CD14-positive monocyte (primary cell): ENCODE data around the gene OXLD1. TPM values are rescaled to one million over a fixed set of nuclear protein-coding genes. Genes with fewer than 3 reads are reported as not detected.
A peak's percentile ranks its signal among the peaks of the same experiment; 100 is the strongest.

Experiments used
- DNase-seq, 3 donors: peaks; one replicate each; pipeline ENCODE4 v3.0.0-alpha.2; 2011 to 2022
- H2AFZ ChIP-seq: 2 replicates; pipeline ENCODE4 v1.6.0; 2012; ENCODE audit warnings: mild to moderate bottlenecking, low read depth, low read length, inconsistent platforms; ENCODE audit not compliant: insufficient read depth, poor library complexity, severe bottlenecking
- H3K27ac ChIP-seq, 2 donors: 1 replicate in 1 of 2; 2 replicates in 1 of 2; pipeline ENCODE4 v1.5.1; 2012 to 2013; ENCODE audit warnings: low read length in 2 of 2, control low read depth in 1 of 2, inconsistent platforms in 1 of 2, low read depth in 1 of 2, mild to moderate bottlenecking in 1 of 2
- H3K27me3 ChIP-seq, 2 donors: one replicate each; pipeline versions ENCODE4 v1.6.0 to v1.6.1; 2011 to 2013; ENCODE audit warnings: low read length in 2 of 2; ENCODE audit not compliant: control insufficient read depth in 2 of 2, insufficient read depth in 2 of 2
- H3K36me3 ChIP-seq, 2 donors: replicated peaks in 1 of 2; 1 replicate in 1 of 2; 2 replicates in 1 of 2; pipeline versions ENCODE4 v1.5.1 to v1.6.1; 2012 to 2013; ENCODE audit warnings: low read length in 2 of 2, control low read depth in 1 of 2, inconsistent platforms in 1 of 2, mild to moderate bottlenecking in 1 of 2; ENCODE audit not compliant: insufficient read depth in 2 of 2, control insufficient read depth in 1 of 2
- H3K4me1 ChIP-seq, 2 donors: 1 replicate in 1 of 2; 2 replicates in 1 of 2; pipeline versions ENCODE4 v1.5.1 to v1.6.1; 2012 to 2013; ENCODE audit warnings: low read length in 2 of 2, control low read depth in 1 of 2, inconsistent platforms in 1 of 2, mild to moderate bottlenecking in 1 of 2, moderate library complexity in 1 of 2; ENCODE audit not compliant: insufficient read depth in 2 of 2, control insufficient read depth in 1 of 2
- H3K4me2 ChIP-seq: replicated peaks from 2 replicates; pipeline ENCODE3; 2012; ENCODE audit warnings: low read length, moderate library complexity, mild to moderate bottlenecking; ENCODE audit not compliant: poor library complexity, severe bottlenecking; ENCODE audit errors: extremely low read depth
- H3K4me3 ChIP-seq, 3 experiments: fragments of 200-600 bp in 1 of 3; sonication (generic) in 1 of 3; replicated peaks in 1 of 3; 1 replicate in 2 of 3; 2 replicates in 1 of 3; pipeline ENCODE4 v1.5.1; 2011 to 2013; ENCODE audit warnings: low read length in 3 of 3, mild to moderate bottlenecking in 3 of 3, control low read depth in 2 of 3, low read depth in 2 of 3, inconsistent platforms in 1 of 3, moderate library complexity in 1 of 3
- H3K79me2 ChIP-seq: 2 replicates; pipeline ENCODE4 v1.6.0; 2012; ENCODE audit warnings: mild to moderate bottlenecking, control low read depth, inconsistent platforms, low read length, moderate library complexity; ENCODE audit not compliant: insufficient read depth
- H3K9ac ChIP-seq: 2 replicates; pipeline ENCODE4 v1.6.0; 2017; ENCODE audit warnings: low read length, mild to moderate bottlenecking; ENCODE audit not compliant: insufficient read depth, poor library complexity, severe bottlenecking
- H3K9me3 ChIP-seq, 2 donors: replicated peaks in 1 of 2; 1 replicate in 1 of 2; 2 replicates in 1 of 2; pipeline versions ENCODE4 v1.5.1 to v1.6.1; 2012 to 2013; ENCODE audit warnings: low read length in 2 of 2, control low read depth in 1 of 2; ENCODE audit not compliant: control insufficient read depth in 1 of 2, insufficient read depth in 1 of 2
- H4K20me1 ChIP-seq: 2 replicates; pipeline ENCODE4 v1.6.0; 2012; ENCODE audit warnings: mild to moderate bottlenecking, low read length, control low read depth, moderate library complexity; ENCODE audit not compliant: insufficient read depth
- H3K27ac Mint-ChIP-seq, 7 donors: one replicate each; pipeline ENCODE4 v1.8.0; 2020; ENCODE audit warnings: mild to moderate bottlenecking in 7 of 7, mixed read lengths in 7 of 7, moderate library complexity in 6 of 7, inconsistent platforms in 2 of 7
- H3K27me3 Mint-ChIP-seq, 3 donors: one replicate each; pipeline ENCODE4 v1.8.0; 2021 to 2022; ENCODE audit warnings: low read depth in 3 of 3, mild to moderate bottlenecking in 3 of 3, mixed read lengths in 3 of 3, moderate library complexity in 3 of 3, inconsistent platforms in 1 of 3
- H3K36me3 Mint-ChIP-seq, 2 donors: one replicate each; pipeline ENCODE4 v1.8.0; 2020; ENCODE audit warnings: mixed read lengths in 2 of 2, inconsistent platforms in 1 of 2, mild to moderate bottlenecking in 1 of 2
- H3K4me1 Mint-ChIP-seq: one replicate; pipeline ENCODE4 v1.8.0; 2020; ENCODE audit warnings: mild to moderate bottlenecking, mixed read lengths
- H3K4me3 Mint-ChIP-seq, 2 donors: one replicate each; pipeline ENCODE4 v1.8.0; 2020; ENCODE audit warnings: mild to moderate bottlenecking in 2 of 2, mixed read lengths in 2 of 2, moderate library complexity in 1 of 2
- H3K9me3 Mint-ChIP-seq, 7 donors: one replicate each; pipeline ENCODE4 v1.8.0; 2020 to 2022; ENCODE audit warnings: mixed read lengths in 7 of 7, mild to moderate bottlenecking in 6 of 7, moderate library complexity in 6 of 7, inconsistent platforms in 2 of 7
- WGBS: methylation state at CpG from one replicate; pipeline ENCODE4 v1.1.5; 2013; ENCODE audit warnings: missing lambda C conversion rate; ENCODE audit not compliant: insufficient coverage; 5-methylcytosine and 5-hydroxymethylcytosine counted together
- intact Hi-C, 2 donors: fragments of 100-400 bp; cut with micrococcal nuclease; formaldehyde crosslinking; loops; one replicate each; pipeline versions ENCODE4 v1.15.0 to v1.15.1; 2023
- polyA plus RNA-seq, 3 donors: library from polyadenylated mRNA; depleted of rRNA in 1 of 3; unstranded in 2 of 3; stranded (reverse) in 1 of 3; fragments of 300-500 nt in 2 of 3; fragments of >200 nt in 1 of 3; fragmentation: Illumina TruSeq in 2 of 3; gene quantifications; 1 replicate in 2 of 3; 2 replicates in 1 of 3; pipeline ENCODE4 v1.2.3, GENCODE V29; 2012 to 2021
- TF ChIP-seq, protein P1 (sequence below): fragments of 200-600 bp; IDR thresholded peaks from one replicate; pipeline ENCODE4 v1.8.0; 2022; ENCODE audit warnings: antibody characterized with exemption, mild to moderate bottlenecking

OXLD1 gene
- polyA plus RNA-seq, 3 donors = 46.0 to 61.1 (median 51.8) TPM

- Histone ChIP-seq H3K27me3 (peaks cover 6 to 16% of the 10 kb centered on the region in 2 donors), H4K20me1 (no peaks in the 10 kb centered on the region), H3K36me3 (no peaks in the 10 kb centered on the region), H3K9ac (peak overlapping the region; percentile 70), H3K4me3 (peak overlapping the region; percentile 33 to 78 (median 59)), H3K79me2 (no peaks in the 10 kb centered on the region), H3K4me1 (peaks cover 19 to 26% of the 10 kb centered on the region in 2 donors), H3K9me3 (peaks cover 7 to 16% of the 10 kb centered on the region in 2 donors), H2AFZ (peak overlapping the region; percentile 97), H3K27ac (peak overlapping the region in 1 of 2 donors; percentile 53), H3K4me2 (peak overlapping the region; percentile 86)
- H3K4me1 Mint-ChIP-seq = peaks cover 21% of the 10 kb centered on the region
- peak overlapping the region in 5 of 7 donors; percentile 20 to 84 (median 37) for H3K27ac Mint-ChIP-seq
- under 1% methylated on average over 23 of the region's 27 CpGs for WGBS
- H3K36me3 Mint-ChIP-seq = peaks cover 2 to 6% of the 10 kb centered on the region in 2 donors
- TF ChIP-seq, protein P1, sequence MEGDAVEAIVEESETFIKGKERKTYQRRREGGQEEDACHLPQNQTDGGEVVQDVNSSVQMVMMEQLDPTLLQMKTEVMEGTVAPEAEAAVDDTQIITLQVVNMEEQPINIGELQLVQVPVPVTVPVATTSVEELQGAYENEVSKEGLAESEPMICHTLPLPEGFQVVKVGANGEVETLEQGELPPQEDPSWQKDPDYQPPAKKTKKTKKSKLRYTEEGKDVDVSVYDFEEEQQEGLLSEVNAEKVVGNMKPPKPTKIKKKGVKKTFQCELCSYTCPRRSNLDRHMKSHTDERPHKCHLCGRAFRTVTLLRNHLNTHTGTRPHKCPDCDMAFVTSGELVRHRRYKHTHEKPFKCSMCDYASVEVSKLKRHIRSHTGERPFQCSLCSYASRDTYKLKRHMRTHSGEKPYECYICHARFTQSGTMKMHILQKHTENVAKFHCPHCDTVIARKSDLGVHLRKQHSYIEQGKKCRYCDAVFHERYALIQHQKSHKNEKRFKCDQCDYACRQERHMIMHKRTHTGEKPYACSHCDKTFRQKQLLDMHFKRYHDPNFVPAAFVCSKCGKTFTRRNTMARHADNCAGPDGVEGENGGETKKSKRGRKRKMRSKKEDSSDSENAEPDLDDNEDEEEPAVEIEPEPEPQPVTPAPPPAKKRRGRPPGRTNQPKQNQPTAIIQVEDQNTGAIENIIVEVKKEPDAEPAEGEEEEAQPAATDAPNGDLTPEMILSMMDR = no peak
- peak in 1 of 3 donors; percentile 11 for DNase-seq
- peak overlapping the region; percentile 89 to 98 for H3K4me3 Mint-ChIP-seq
- H3K27me3 Mint-ChIP-seq = peaks cover 22 to 36% (median 30%) of the 10 kb centered on the region in 3 donors
- H3K9me3 Mint-ChIP-seq = peaks cover 10 to 21% (median 18%) of the 10 kb centered on the region in 7 donors
- intact Hi-C loops = no loop called here
Observed at GRCh38 chr17:81652906-81653771, 13.3 kb downstream of the OXLD1 start.

- H3K27me3 Mint-ChIP-seq = peaks cover 34 to 48% (median 45%) of the 10 kb centered on the region in 3 donors
- H3K9me3 Mint-ChIP-seq = peaks cover 10 to 26% (median 19%) of the 10 kb centered on the region in 7 donors
- Histone ChIP-seq H3K9ac (no peak overlapping the region), H3K4me2 (no peak overlapping the region), H2AFZ (no peak overlapping the region), H3K79me2 (no peaks in the 10 kb centered on the region), H3K27ac (no peak overlapping the region), H3K4me3 (no peak overlapping the region), H3K36me3 (no peaks in the 10 kb centered on the region), H3K9me3 (peaks cover 13 to 16% of the 10 kb centered on the region in 2 donors), H3K27me3 (peaks cover 11 to 28% of the 10 kb centered on the region in 2 donors), H3K4me1 (peaks cover 13 to 20% of the 10 kb centered on the region in 2 donors), H4K20me1 (no peaks in the 10 kb centered on the region)
- H3K4me1 Mint-ChIP-seq = peaks cover 14% of the 10 kb centered on the region
- peak overlapping the region in 1 of 7 donors; percentile 23 for H3K27ac Mint-ChIP-seq
- DNase-seq = no peak
- intact Hi-C loops = no loop called here
- TF ChIP-seq, protein P1 = no peak
- H3K36me3 Mint-ChIP-seq = peaks cover 2 to 6% of the 10 kb centered on the region in 2 donors
- H3K4me3 Mint-ChIP-seq = peak overlapping the region in 1 of 2 donors; percentile 9
- WGBS = 92% methylated on average over 7 of the region's 10 CpGs
Observed at GRCh38 chr17:81651692-81652091, 14.7 kb downstream of the OXLD1 start.
